Stimulated activated CD8-positive, alpha-beta memory T cell treated with anti-CD3 and anti-CD28 coated beads, Interleukin-7, amount 100 ng/mL, for 4 hours (primary cell): ENCODE data around the gene OR2T4.

Source experiments
- DNase-seq, 2 donors: peaks; one replicate each; pipeline ENCODE4 v3.0.0-alpha.2; 2020; ENCODE audit warnings: low read depth in 2 of 2

The OR2T4 gene, protein sequence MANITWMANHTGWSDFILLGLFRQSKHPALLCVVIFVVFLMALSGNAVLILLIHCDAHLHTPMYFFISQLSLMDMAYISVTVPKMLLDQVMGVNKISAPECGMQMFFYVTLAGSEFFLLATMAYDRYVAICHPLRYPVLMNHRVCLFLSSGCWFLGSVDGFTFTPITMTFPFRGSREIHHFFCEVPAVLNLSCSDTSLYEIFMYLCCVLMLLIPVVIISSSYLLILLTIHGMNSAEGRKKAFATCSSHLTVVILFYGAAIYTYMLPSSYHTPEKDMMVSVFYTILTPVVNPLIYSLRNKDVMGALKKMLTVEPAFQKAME

DNA sequence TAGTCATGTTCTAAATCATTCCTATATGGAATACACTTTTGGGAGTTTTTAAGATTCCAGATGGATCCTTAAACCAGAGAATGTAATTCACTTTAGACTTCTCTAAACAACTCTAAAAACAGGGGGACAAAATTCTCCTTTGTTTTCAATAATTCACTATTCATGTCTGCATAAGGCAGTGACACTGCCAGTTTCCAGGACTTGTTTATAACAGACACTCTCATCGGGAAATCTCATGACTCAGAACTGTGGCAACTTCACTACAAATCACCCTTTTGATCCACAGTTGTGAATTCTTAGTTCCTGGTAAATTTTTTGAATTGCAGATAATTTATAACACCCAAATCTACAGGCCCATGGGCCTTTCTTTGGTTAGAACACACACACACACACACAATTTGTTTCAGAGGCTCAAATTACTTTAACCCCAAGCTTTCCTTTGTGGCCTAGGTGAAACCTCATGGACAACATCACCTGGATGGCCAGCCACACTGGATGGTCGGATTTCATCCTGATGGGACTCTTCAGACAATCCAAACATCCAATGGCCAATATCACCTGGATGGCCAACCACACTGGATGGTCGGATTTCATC is at the start of gene OR2T4:
Gene OR2T4, plus strand, starts transcription at position 545 of the 595 bp plus-strand sequence. Its CDS starts 0 bp downstream, at position 545.
- DNase-seq = no peak

DNA sequence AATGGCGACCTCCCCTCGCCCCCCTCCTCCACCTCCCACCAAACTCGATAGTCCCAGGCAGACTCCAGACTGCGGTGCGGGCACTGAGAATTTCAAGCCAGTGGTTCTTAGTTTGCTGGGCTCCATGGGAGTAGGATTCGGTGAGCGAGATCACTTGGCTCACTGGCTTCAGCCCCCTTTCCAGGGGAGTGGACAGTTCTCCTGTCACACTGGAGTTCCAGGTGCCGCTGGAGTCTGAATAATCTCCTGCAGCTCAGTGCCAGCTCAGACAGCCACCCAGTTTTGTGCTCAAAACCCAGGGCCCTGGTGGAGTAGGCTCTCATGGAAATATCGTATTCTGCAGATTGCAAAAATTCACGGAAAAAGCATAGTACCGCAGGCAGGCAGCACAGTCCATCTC is 44.7 kb upstream of the OR2T4 start:
- DNase-seq = no peak

DNA sequence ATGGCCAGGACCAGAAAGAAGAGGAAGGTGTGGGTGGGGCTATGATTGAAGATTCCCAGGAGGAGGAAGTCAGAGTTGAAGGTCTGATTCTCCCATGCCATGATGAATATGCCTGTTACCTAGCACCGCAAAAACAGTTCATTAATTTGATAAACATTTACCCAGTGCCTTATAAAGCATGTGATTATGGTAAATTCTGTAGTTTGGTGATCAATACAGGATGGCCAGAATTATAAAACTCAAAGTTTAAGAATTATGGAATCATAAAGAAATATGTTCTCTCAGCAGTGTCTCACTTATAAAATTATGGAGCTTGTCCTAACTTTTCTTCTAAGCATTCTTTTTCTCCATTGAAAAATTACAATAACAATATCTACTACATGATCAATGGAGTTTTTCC is 37.0 kb upstream of the OR2T4 start, which contains the start of gene OR2M7:
Gene OR2M7, minus strand, starts transcription at position 101 of the 400 bp plus-strand sequence. Its CDS starts 0 bp downstream, at position 101.
- DNase-seq = no peak

DNA sequence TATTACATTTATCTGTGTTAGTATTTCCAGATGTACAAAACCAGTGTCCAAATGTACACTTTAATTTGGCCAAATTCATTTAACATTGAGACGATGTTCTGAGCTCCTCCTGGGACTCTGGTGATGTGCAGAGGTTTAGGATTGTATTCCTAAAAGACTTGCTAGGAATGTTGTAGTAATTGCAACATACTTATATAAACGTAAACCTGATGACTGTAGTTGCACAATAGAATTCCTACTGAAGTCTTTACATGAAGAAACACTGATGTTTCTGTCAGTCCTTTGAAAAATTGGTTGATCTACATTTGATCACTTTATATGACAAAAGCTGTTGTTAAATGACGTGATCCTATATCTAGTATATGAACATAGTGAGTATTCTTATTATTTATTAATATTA is 18.0 kb upstream of the OR2T4 start:
- no peak for DNase-seq

DNA sequence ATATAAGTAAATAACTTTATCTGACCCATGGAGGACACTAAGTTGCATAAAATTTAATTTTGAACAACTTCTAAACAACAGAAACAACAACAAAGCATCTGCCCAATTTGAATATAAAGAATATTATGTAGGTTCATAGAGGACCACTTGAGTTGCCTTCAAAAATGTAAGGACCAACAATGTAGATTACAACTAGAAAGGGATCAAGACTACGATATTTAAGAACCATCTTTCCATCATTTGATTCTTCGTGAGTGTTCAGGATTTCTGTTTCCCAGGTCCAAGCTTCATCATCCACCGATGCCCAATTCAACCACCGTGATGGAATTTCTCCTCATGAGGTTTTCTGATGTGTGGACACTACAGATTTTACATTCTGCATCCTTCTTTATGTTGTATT is 13.0 kb upstream of the OR2T4 start, which contains the start of gene OR14C36:
Gene OR14C36, plus strand, starts transcription at position 301 of the 400 bp plus-strand sequence. Its CDS starts 0 bp downstream, at position 301.
- no peak for DNase-seq

DNA sequence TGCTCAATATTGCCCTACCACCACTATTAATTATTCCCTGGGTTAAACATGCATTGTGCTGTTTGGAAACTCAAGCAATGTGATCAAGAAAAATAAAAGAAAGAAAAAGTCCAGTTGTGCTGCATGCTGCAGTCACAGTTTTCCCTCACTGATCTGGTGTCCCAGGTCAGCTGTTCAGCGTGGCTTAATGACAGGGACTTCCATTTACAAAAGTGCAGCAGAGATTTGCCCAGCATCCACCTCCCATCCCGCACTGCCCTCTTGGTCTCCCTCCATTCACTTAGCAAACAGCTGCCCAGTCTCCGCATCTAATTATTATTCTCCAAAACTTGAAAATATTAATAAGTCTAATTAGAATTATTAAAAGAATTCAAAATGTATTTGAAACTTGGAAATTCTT is 2.0 kb upstream of the OR2T4 start:
- DNase-seq = no peak

DNA sequence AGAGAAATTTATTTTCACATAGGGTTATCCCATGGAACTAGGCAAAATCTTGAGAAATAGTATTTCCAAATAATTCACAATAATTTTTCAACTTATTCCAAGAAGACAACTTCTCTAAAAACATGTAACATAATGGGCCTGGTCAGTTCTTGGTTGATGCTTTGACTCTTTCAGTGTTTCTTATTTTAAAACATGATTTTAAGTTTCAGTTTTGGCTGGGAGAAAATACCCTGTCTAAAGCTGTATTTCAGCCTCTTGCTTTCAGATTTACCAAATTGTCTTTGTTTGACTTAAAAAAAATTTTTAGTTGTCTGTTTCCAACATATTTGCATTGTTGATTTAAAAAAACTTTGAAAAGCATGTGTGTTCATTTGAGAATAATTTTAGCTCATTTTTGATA is 5.1 kb downstream of the OR2T4 start:
- DNase-seq = no peak

DNA sequence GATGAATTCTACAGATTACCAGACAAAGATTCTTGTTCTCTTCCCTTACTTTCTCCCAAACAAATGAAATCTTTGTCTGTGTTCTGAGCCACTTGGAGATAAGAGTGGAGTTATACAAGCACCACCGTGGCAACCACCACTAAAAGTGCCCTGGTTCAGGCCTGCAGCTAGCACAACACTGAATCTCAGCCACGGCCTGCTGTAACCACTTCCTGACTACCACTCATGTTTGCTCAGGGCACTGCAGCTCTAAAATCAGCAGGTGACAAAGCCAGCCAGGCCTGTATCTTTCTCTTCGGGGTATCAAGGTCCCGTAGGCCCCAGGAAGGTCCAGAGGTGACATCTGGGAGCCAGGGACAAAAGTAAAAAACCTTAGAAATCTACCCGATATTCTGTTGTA is 10.9 kb downstream of the OR2T4 start:
- no peak for DNase-seq

DNA sequence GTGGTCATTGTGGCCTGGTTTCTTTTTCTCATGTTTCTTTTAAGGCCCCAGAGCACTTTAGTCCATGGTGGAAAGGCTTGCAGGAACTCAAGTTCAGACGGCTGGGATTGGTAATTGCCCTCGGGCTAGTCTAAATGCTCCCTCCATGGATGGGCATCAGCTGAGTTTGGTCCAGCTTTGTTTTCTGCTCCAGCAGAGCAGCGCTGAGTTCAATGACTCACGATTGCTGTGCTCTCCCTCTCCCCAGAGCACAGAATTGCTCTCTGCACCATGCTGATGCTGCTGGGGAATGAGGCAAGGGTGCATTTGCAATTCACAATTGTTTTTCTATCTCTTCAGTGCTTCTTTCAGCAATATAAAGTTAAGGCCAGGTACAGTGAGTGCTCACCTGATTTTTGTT is 12.3 kb downstream of the OR2T4 start:
- no peak for DNase-seq

DNA sequence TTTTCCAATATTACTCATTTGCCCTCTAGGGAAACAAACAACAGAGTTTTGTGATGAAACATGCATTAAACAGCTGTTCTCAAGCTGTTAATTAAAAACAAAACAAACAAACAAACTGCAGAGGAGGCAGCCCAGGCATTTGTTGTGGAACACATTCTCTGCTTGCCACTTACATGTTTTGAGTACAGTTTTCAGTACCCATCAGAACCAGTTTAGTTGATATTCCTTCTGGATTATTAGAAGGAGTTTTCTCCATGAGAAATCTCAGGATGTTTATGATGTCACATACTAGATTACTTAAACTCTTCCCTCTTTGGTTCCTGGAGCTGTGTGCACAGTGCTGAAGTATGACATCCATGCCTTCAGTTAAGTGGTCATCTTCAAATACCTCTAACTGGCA is 14.0 kb downstream of the OR2T4 start, which contains the start of gene OR2T6:
Gene OR2T6, plus strand, starts transcription at position 301 of the 400 bp plus-strand sequence. CDS start 11,863 bp downstream, outside the sequence.
- DNase-seq = no peak

DNA sequence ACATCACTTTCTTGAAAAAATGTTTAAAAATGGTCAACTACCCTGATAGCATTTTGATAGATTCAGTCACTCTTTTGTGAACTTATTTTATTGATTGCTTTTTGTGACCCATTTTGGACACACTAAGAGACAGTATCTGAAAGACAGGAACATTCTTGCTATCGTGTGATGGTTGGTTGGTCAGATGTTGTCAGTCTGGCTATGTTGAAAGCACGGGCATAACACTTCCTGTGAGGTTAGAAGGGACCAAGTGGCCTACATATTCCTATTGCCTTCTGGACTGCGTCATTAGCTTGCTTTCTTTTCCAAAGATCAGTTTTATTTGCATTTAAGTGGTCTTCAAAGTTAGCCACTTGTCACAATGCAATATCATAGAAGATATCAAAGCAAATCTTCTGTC is 15.5 kb downstream of the OR2T4 start:
- no peak for DNase-seq

DNA sequence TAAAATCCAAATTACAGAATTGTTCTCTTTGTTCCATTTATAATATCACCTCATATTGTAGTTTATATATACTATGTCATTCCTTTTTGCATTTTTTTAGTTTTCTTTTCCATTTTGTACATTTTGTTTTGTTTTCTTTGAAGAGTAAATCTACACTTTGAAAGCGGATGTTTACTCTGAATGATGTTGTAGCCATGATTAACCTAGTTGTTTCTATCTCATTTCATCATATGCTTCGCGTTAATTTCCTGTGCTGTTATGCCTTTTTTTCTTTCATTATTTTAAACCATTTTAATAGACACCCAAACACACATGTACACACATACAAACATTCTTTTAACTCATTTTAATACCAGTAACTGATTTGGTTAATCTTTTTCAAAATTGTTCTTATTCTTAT is 19.4 kb downstream of the OR2T4 start:
- no peak for DNase-seq

DNA sequence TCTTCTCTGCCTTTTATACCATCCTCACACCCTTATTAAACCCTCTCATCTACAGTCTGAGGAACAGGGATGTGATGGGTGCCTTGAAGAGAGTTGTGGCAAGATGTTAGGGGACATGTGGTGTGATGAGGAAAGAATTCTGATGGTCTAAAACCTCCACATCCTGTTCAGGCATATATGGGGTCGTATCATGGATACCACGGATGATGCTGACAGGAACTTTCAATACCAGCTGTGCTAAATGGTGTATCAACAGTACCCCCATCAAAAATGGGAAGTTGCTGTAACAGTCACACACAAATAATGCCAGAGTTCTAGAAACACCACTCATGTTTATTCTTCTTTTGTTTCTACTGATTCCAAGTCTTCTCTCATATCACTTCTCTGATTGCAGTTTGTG is 27.0 kb downstream of the OR2T4 start:
- no peak for DNase-seq

DNA sequence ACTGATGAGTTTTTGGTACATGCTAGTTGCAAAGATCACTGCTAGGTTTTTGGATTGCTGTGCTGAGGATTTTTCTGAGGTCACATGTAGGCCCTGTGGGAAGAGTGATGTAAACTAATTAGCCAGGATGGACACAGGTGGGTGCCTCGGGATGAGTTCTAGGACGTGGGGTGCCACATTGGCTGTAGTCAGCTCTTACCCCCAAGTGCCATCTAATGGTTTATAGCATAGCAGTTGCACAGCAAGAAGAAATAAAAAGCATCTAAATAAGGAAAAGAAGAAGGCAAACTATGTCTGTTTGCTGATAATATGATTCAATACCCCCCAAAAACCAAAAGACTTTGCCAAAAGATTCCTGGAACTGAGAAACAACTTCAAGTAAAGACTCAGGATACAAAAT is 31.6 kb downstream of the OR2T4 start:
- no peak for DNase-seq

DNA sequence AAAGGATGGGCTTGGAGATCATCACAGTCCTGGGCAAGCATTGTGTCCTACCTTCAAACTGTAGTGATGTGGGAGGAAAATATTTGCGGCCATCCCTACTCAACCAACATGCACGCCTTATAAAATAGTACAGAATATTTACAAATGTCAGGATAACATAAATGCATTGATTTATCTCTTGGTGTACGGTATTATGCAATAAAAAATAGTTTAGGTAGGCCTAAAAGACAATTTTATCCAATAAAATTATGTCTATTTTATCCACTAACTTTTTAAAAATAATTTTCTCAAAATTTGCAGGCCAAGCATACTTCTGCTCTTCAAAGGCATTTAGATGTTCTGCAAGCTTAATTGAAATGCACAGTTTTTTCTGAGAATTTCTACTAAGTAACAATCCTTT is 41.3 kb downstream of the OR2T4 start, which contains the start of gene OR2T1:
Gene OR2T1, plus strand, starts transcription at position 301 of the 400 bp plus-strand sequence. CDS start 3,100 bp downstream, outside the sequence.
- DNase-seq = no peak

DNA sequence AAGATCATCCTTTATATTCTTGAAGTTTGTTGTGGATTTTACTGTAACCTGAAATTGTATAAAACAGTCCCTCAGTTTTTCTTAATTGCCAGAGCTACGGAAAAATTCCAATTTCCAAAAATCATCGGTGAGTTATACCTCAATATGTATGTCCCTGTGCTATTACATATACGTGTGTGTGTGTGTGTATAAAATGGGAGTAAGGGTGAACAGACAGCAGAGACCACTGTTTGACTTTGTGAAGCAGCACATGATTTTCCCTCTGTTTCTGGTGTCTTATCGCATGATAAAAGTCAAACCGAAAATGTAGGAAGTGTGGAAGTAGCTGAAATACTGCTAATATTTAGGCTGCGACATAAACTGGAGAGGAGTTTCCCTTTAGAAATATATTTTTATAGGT is 42.6 kb downstream of the OR2T4 start:
- no peak for DNase-seq

DNA sequence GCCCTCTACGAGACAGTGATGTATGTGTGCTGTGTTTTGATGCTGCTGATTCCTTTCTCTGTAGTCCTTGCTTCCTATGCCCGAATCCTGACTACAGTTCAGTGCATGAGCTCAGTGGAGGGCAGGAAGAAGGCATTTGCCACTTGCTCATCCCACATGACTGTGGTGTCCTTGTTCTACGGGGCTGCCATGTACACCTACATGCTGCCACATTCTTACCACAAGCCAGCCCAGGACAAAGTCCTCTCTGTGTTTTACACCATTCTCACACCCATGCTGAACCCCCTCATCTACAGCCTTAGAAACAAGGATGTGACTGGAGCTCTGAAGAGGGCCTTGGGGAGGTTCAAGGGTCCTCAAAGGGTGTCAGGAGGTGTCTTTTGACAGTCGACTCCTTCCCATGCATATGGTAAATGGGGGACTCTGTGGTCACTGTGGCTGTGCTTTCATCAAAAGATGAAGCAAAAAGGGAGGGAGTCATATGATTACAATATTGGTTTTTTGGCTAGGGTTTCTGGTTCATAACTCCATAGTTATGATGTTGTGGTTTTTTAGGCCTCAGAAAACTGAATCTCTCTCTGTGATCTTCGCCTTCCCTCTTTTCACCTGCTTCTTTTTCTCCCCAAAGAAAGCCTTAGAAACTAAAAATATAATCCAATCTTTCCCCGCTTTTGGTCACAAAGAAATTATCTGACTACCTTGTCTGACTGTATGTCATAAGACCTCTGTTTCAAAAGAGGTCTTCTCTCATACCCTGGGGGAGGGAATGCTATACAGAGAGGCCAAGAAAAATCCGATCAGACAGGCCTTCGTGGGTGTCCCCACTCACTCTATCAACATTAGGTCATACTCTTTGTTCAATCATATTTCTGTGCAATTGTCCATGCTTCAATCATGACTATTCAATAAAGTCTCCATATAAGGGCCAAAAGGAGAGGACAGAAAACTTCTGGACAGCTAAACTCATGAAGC is 45.5 kb downstream of the OR2T4 start:
- no peak for DNase-seq
